ENCODE data around the gene RBM23. TPM values are rescaled to one million over a fixed set of nuclear protein-coding genes. Genes with fewer than 3 reads are reported as not detected.

The RBM23 gene
- total and polyA plus RNA-seq, 8 donors = 64.9 to 133 (median 109) TPM

GRCh38 chr14:22875003-22875747 lies 43.8 kb downstream of the RBM23 start:
- H3K36me3 ChIP-seq = peaks cover 0 to 67% of the 10 kb centered on the region in 2 donors
- H3K4me3 ChIP-seq = no peak overlapping the region
- no peak overlapping the region for H3K27ac ChIP-seq
- H3K4me1 ChIP-seq = peaks cover 8 to 29% of the 10 kb centered on the region in 2 donors
- H3K27me3 ChIP-seq = no peaks in the 10 kb centered on the region
- ATAC-seq = no peak
- DNase-seq = no peak
- intact Hi-C loops (cut with DNase I) = no loop called here
- H3K9me3 ChIP-seq = no peaks in the 10 kb centered on the region
- TF ChIP-seq CTCF (IDR thresholded peaks at IDR 0.05) = no peak

DNA sequence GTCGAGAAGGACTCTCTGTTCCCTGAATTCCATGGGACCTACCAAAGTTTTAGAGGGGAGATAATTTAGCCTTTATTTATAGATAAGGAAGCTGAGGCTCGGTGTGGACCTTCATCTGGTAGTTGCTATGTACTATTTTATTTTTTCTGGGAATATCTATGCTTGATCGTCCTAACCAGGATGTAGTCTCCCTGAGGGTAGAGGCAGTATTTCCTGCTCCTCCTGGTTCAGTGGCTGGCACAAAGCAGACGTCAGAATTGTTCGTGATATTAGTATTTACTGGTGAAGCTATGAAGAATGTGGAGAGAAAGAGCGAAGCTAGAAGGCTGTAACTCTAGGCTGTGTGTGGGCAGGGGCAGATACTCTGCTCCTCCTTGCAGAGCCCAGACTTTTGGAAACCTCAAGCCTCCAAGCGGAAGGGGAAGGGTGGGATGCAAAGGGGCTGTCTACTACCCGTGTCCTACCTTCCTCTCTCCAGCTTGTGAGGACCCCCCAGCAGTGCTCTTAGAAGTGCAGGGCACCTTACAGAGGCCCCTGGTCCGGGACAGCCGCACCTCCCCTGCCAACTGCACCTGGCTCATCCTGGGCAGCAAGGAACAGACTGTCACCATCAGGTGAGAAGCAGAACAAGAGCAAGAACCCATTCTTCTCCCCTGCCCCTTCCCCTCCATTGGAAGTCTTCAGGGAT lies 46.0 kb downstream of the RBM23 start:
- no peak for TF ChIP-seq CTCF (IDR thresholded peaks at IDR 0.05)
- intact Hi-C loops (cut with DNase I) = no loop called here
- peak overlapping the region; percentile 97 to 100 for H3K27ac ChIP-seq
- ATAC-seq (no peak), DNase-seq (no peak)
- peaks cover 0 to 48% of the 10 kb centered on the region in 2 donors for H3K36me3 ChIP-seq
- H3K4me3 ChIP-seq = peak overlapping the region; percentile 97 to 98
- no peaks in the 10 kb centered on the region for H3K27me3 ChIP-seq
- peaks cover 8 to 37% of the 10 kb centered on the region in 2 donors for H3K4me1 ChIP-seq
- no peaks in the 10 kb centered on the region for H3K9me3 ChIP-seq

- DNase-seq = peak; percentile 82 to 90 (median 84)
- Histone ChIP-seq H3K27ac (peak overlapping the region; percentile 97 to 100), H3K36me3 (peaks cover 0 to 41% of the 10 kb centered on the region in 2 donors), H3K27me3 (no peaks in the 10 kb centered on the region), H3K4me3 (peak overlapping the region; percentile 97 to 98), H3K4me1 (peaks cover 8 to 37% of the 10 kb centered on the region in 2 donors), H3K9me3 (no peaks in the 10 kb centered on the region)
- ATAC-seq = peak; percentile 78
- TF ChIP-seq CTCF (IDR thresholded peaks at IDR 0.05) = peak; percentile 81 to 87
- intact Hi-C loops (cut with DNase I) = no loop called here
Observed at GRCh38 chr14:22872033-22872832, 46.7 kb downstream of the RBM23 start.

DNA sequence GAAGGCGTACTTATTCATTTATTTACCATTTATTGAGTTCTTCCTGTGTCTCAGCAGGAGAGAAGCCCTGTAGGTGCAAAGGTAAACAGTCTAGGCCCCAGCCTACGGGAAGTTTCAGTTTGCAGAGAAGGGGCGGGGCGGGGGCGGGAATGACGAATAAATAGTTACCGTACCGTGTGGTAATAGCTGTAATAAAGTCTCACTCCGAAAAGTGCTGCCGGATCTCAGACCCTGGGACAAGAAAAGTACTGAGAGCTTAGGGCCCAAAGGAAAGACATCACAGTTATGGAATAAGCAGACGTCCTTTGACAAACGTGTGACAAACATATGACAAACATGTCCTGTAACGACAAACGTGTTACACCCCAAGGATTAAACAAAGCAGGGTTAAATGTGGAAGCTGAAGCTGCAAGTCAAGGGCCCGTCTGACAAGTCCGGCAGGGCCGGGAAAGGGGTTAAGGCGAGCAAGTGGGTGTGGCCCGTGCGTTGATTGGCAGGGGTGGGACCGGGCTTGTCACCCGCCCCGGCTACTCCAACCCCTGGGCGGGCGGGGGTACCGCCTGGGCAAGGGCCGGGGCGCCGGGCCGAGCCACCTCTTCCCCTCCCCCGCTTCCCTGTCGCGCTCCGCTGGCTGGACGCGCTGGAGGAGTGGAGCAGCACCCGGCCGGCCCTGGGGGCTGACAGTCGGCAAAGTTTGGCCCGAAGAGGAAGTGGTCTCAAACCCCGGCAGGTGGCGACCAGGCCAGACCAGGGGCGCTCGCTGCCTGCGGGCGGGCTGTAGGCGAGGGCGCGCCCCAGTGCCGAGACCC lies 47.5 kb downstream of the RBM23 start, which contains the start of gene LRP10:
TSS of gene LRP10 (plus strand) at position 517 of the 809 bp plus-strand sequence. CDS start 564 bp downstream, outside the sequence.
- TF ChIP-seq CTCF (IDR thresholded peaks at IDR 0.05) = peak in 1 of 2 donors; percentile 11
- intact Hi-C loops (cut with DNase I) = no loop called here

More for the DNA sequence above, 47.5 kb downstream of the RBM23 start, which contains the start of gene LRP10:
- DNase-seq (peak; percentile 89 to 99 (median 94)), ATAC-seq (peak; percentile 95)
- Histone ChIP-seq H3K9me3 (no peaks in the 10 kb centered on the region), H3K27me3 (no peaks in the 10 kb centered on the region), H3K27ac (peak within 1 kb of the TSS; percentile 97 to 100), H3K36me3 (peaks cover 0 to 33% of the 10 kb centered on the region in 2 donors), H3K4me1 (peaks cover 8 to 37% of the 10 kb centered on the region in 2 donors), H3K4me3 (peak within 1 kb of the TSS; percentile 97 to 98)

All from left lung (tissue), 10 donors.